ENCODE measurements around the gene ADM. TPM values are rescaled to one million over a fixed set of nuclear protein-coding genes. Genes with fewer than 3 reads are reported as not detected.
A peak's percentile ranks its signal among the peaks of the same experiment; 100 is the strongest.

Gene ADM
- total RNA-seq, 1 experiment from 2014 or later: 82.5 TPM

GRCh38 chr11:10285148-10285802 is 19.6 kb upstream of the ADM start:
- H4K20me1 ChIP-seq (ENCODE audit: low read length): peaks cover 12% of the 10 kb centered on the region; the same call in 1 of the 2 replicates
- no peak overlapping the region for H3K27ac ChIP-seq (ENCODE audit: low read length)
- peak overlapping the region; percentile 11; the same call in 1 of the 2 replicates for H3K4me3 ChIP-seq (ENCODE audit: low read length)
- POLR2A ChIA-PET (ENCODE audit: unreplicated experiment): interaction anchor here (0.7 kb wide), 1 partner anchor 22 kb away, joined by 11 read pairs; no protein-coding TSS in a partner anchor
- H3K4me1 ChIP-seq (ENCODE audit: insufficient read depth, low read length): peaks cover 11% of the 10 kb centered on the region
- no peaks in the 10 kb centered on the region for H3K9me3 ChIP-seq (ENCODE audit: low read length)
- H3K9ac ChIP-seq (ENCODE audit: low read length): no peak overlapping the region
- no peaks in the 10 kb centered on the region for H3K36me3 ChIP-seq (ENCODE audit: low read depth, low read length)
- no peaks in the 10 kb centered on the region for H3K27me3 ChIP-seq (ENCODE audit: low read length)
- H3K4me2 ChIP-seq (ENCODE audit: low read length): peak overlapping the region; percentile 57
- no TSS peak for BruUV-seq (replicated peaks)
- no peak overlapping the region for H2AFZ ChIP-seq (ENCODE audit: low read length)
- intact Hi-C loops (cut with micrococcal nuclease): no loop called here
- DNase-seq (peak; percentile 32), ATAC-seq (peak; percentile 86)
- TF ChIP-seq EZH2phosphoT487 (IDR thresholded peaks at IDR 0.05; ENCODE audit: borderline replicate concordance, low read length) (no peak), EZH2 (IDR thresholded peaks at IDR 0.05; ENCODE audit: low read length, unreplicated experiment) (no peak)
- TF ChIP-seq, protein P1, sequence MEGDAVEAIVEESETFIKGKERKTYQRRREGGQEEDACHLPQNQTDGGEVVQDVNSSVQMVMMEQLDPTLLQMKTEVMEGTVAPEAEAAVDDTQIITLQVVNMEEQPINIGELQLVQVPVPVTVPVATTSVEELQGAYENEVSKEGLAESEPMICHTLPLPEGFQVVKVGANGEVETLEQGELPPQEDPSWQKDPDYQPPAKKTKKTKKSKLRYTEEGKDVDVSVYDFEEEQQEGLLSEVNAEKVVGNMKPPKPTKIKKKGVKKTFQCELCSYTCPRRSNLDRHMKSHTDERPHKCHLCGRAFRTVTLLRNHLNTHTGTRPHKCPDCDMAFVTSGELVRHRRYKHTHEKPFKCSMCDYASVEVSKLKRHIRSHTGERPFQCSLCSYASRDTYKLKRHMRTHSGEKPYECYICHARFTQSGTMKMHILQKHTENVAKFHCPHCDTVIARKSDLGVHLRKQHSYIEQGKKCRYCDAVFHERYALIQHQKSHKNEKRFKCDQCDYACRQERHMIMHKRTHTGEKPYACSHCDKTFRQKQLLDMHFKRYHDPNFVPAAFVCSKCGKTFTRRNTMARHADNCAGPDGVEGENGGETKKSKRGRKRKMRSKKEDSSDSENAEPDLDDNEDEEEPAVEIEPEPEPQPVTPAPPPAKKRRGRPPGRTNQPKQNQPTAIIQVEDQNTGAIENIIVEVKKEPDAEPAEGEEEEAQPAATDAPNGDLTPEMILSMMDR (conservative IDR thresholded peaks at IDR 0.05; ENCODE audit: low read depth, low read length): no peak
- no peaks in the 10 kb centered on the region for H3F3A ChIP-seq (ENCODE audit: low read length, unreplicated experiment)
- CTCF ChIA-PET: interaction anchor here (0.7 kb wide), 2 partner anchors 81 to 125 kb away, joined by 3 to 4 read pairs; no protein-coding TSS in a partner anchor
- no peaks in the 10 kb centered on the region for H3K9me2 ChIP-seq (replicated peaks; ENCODE audit: low read length)
- peaks cover 82% of the 10 kb centered on the region for H3K79me2 ChIP-seq (ENCODE audit: low read length)

DNA sequence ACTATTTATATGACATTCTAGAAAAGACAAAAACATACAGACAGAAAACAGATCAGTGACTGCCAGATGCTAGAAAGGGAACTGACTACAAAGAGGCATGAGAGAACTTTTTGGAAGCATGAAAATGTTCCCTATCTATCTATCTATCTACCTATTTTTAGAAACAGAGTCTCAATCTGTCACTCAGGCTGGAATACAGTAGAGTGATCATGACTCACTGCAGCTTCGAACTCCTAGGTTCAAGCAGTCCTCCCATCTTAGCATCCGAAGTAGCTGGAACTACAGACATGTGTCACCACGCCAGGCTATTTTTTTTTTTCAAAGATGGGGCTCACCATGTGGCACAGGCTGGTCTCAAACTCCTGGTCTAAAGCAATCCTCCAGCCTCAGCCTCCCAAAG is 17.7 kb upstream of the ADM start:
- no peaks in the 10 kb centered on the region for H3K27me3 ChIP-seq (ENCODE audit: low read length)
- no peak overlapping the region for H3K27ac ChIP-seq (ENCODE audit: low read length)
- H4K20me1 ChIP-seq (ENCODE audit: low read length): peaks cover 12% of the 10 kb centered on the region; the same call in 1 of the 2 replicates
- no peak overlapping the region for H2AFZ ChIP-seq (ENCODE audit: low read length)
- no TSS peak for BruUV-seq (replicated peaks)
- DNase-seq: no peak
- H3K4me2 ChIP-seq (ENCODE audit: low read length): no peak overlapping the region
- ATAC-seq: no peak
- no peak overlapping the region for H3K4me3 ChIP-seq (ENCODE audit: low read length)
- H3K9ac ChIP-seq (ENCODE audit: low read length): no peak overlapping the region
- no peaks in the 10 kb centered on the region for H3K9me2 ChIP-seq (replicated peaks; ENCODE audit: low read length)
- H3K36me3 ChIP-seq (ENCODE audit: low read depth, low read length): no peaks in the 10 kb centered on the region
- peaks cover 89% of the 10 kb centered on the region for H3K79me2 ChIP-seq (ENCODE audit: low read length)
- peaks cover 17% of the 10 kb centered on the region for H3K4me1 ChIP-seq (ENCODE audit: insufficient read depth, low read length)
- no peak for TF ChIP-seq EZH2 (IDR thresholded peaks at IDR 0.05; ENCODE audit: low read length, unreplicated experiment)
- TF ChIP-seq EZH2phosphoT487 (IDR thresholded peaks at IDR 0.05; ENCODE audit: borderline replicate concordance, low read length): no peak
- no peaks in the 10 kb centered on the region for H3F3A ChIP-seq (ENCODE audit: low read length, unreplicated experiment)
- CTCF ChIA-PET: no interaction called here
- POLR2A ChIA-PET (ENCODE audit: unreplicated experiment): no interaction called here
- H3K9me3 ChIP-seq (ENCODE audit: low read length): no peaks in the 10 kb centered on the region
- intact Hi-C loops (cut with micrococcal nuclease): no loop called here

DNA sequence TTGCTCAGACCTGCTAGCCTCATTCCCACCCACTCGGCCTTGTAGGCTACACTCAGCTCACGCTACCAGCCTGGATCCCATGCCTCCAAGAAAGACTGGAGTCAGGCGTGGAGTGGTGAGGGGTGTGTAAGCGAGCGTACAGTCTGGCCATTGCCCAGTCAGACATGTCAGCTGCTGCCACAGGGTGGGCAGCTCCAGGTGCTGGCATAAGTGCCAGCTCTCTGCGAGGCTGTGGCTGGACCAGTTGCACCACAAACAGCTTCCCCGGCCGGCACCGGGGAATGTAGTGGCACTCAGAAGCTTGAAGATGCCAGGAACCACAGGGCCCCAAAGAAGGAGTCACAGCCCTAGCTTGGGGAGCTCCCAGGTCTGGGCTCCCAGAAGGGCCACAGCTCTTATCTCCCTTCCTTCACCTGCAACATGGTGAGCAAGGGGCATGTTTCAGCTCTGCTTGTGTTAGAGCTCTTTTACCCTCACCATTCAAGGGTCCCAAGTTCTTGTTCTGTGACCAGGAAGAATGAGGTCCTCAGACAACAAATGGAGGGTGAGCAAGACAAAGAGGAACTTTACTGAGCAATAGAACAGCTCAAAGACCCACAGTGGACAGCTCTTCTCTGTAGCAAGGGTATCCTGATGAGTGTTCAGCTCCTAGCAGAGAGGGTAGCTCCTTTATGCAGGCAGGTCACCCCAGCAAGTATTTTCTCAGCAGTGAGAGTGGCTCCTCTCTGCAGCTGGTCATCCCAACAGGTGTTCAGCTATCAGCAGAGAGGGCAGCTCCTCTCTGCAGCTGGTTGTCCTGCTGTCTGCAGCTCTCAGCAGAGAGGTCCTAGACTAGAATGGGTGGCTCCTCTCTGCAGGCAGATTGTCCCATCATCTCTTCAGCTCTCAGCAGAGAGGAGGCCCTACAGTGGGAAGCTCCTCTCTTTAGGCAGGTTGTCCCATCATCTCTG is 16.8 kb upstream of the ADM start:
- no peak overlapping the region for H3K4me2 ChIP-seq (ENCODE audit: low read length)
- intact Hi-C loops (cut with micrococcal nuclease): no loop called here
- ChIA-PET CTCF (interaction anchor here (0.5 kb wide), 1 partner anchor 9 kb away, joined by 4 read pairs; no protein-coding TSS in a partner anchor), POLR2A (ENCODE audit: unreplicated experiment) (interaction anchor here (0.7 kb wide), 1 partner anchor 1255 kb away, joined by 4 read pairs; no protein-coding TSS in a partner anchor)
- no peak overlapping the region for H3K4me3 ChIP-seq (ENCODE audit: low read length)
- no TSS peak for BruUV-seq (replicated peaks)
- no peaks in the 10 kb centered on the region for H3K9me3 ChIP-seq (ENCODE audit: low read length)
- DNase-seq (no peak), ATAC-seq (no peak)
- H4K20me1 ChIP-seq (ENCODE audit: low read length): peaks cover 12% of the 10 kb centered on the region; the same call in 1 of the 2 replicates
- peaks cover 26% of the 10 kb centered on the region for H3K4me1 ChIP-seq (ENCODE audit: insufficient read depth, low read length)
- no peak overlapping the region for H2AFZ ChIP-seq (ENCODE audit: low read length)
- no peak for TF ChIP-seq EZH2 (IDR thresholded peaks at IDR 0.05; ENCODE audit: low read length, unreplicated experiment)
- TF ChIP-seq EZH2phosphoT487 (IDR thresholded peaks at IDR 0.05; ENCODE audit: borderline replicate concordance, low read length): no peak
- TF ChIP-seq, protein P1 (conservative IDR thresholded peaks at IDR 0.05; ENCODE audit: low read depth, low read length): no peak
- H3K9ac ChIP-seq (ENCODE audit: low read length): no peak overlapping the region
- H3K9me2 ChIP-seq (replicated peaks; ENCODE audit: low read length): no peaks in the 10 kb centered on the region
- H3K79me2 ChIP-seq (ENCODE audit: low read length): peaks cover 89% of the 10 kb centered on the region
- H3F3A ChIP-seq (ENCODE audit: low read length, unreplicated experiment): no peaks in the 10 kb centered on the region
- no peak overlapping the region for H3K27ac ChIP-seq (ENCODE audit: low read length)
- no peaks in the 10 kb centered on the region for H3K36me3 ChIP-seq (ENCODE audit: low read depth, low read length)
- H3K27me3 ChIP-seq (ENCODE audit: low read length): no peaks in the 10 kb centered on the region
